Muscle of arm (tissue), 12 donors: ENCODE measurements around the gene ZNF426. TPM values are rescaled to one million over a fixed set of nuclear protein-coding genes. Genes with fewer than 3 reads are reported as not detected.

Experiments
- DNase-seq: peaks from one replicate; pipeline ENCODE4 v3.0.0-alpha.2; 2013
- polyA plus RNA-seq, 12 donors: library from polyadenylated mRNA; unstranded; fragments of 120-200 nt; gene quantifications; one replicate each; pipeline ENCODE4 v1.2.1, GENCODE V29; 2013; ENCODE audit not compliant: insufficient read length in 12 of 12

ZNF426 gene
- polyA plus RNA-seq, 12 donors = 7.6 to 15.9 (median 12.9) TPM; not detected in 1

- DNase-seq = no peak
Observed at GRCh38 chr19:9500796-9501195, 37.6 kb downstream of the ZNF426 start.

- DNase-seq = no peak
Observed at GRCh38 chr19:9498183-9498902, 40.1 kb downstream of the ZNF426 start, which contains the start of gene ZNF560. TSS of gene ZNF560 (minus strand) at chr19:9498616. CDS start at chr19:9475313, 23,303 bp downstream.

GRCh38 chr19:9494096-9494495, 44.3 kb downstream of the ZNF426 start:
- DNase-seq = no peak

GRCh38 chr19:9487016-9487415, 51.4 kb downstream of the ZNF426 start:
- DNase-seq = no peak

GRCh38 chr19:9485140-9485539, 53.3 kb downstream of the ZNF426 start:
- DNase-seq = no peak

- DNase-seq = no peak
Observed at GRCh38 chr19:9474975-9475374, 63.5 kb downstream of the ZNF426 start.

Other genes starting within 250 kb of the ZNF426 start
- 1 to 10 TPM in 11 of 12 donors, not detected in 1; 2.6 to 4.2 (median 3.5) TPM for gene ZNF699, start 228.8 kb downstream of the ZNF426 start, polyA plus RNA-seq
- gene ZNF559, start 214.5 kb downstream of the ZNF426 start, polyA plus RNA-seq = 10 to 100 TPM in 11 of 12 donors, not detected in 1; 22.1 to 42.9 (median 30.2) TPM
- 1 to 10 TPM in 11 of 12 donors, not detected in 1; 4.2 to 8.5 (median 6.2) TPM for gene ZNF177, start 175.6 kb downstream of the ZNF426 start, polyA plus RNA-seq
- 10 to 100 TPM in 11 of 12 donors, not detected in 1; 13.4 to 48.4 (median 22.6) TPM for gene ZNF266, start 103.1 kb downstream of the ZNF426 start, polyA plus RNA-seq
- gene ZNF560, start 40.0 kb downstream of the ZNF426 start, polyA plus RNA-seq = under 1 TPM in 10 of 12 donors, not detected in 2; 0.05 to 0.60 (median 0.22) TPM
- gene ZNF121, start 45.9 kb upstream of the ZNF426 start, polyA plus RNA-seq = 10 to 100 TPM in 7 of 12 donors, 1 to 10 TPM in 4, not detected in 1; 6.5 to 19.3 (median 11.7) TPM
- 10 to 100 TPM in 11 of 12 donors, not detected in 1; 31.2 to 50.7 (median 40.4) TPM for gene ZNF561, start 82.6 kb upstream of the ZNF426 start, polyA plus RNA-seq
- gene ZNF562, start 136.5 kb upstream of the ZNF426 start, polyA plus RNA-seq = 10 to 100 TPM; 15.0 to 33.1 (median 20.8) TPM
- 10 to 100 TPM in 6 of 12 donors, 1 to 10 TPM in 5, not detected in 1; 6.8 to 20.3 (median 10.9) TPM for gene ZNF846, start 230.1 kb upstream of the ZNF426 start, polyA plus RNA-seq